Body of pancreas (tissue), 4 donors: Measurements from ENCODE around the gene NRG4. TPM values are rescaled to one million over a fixed set of nuclear protein-coding genes. Genes with fewer than 3 reads are reported as not detected.
A peak's percentile ranks its signal among the peaks of the same experiment; 100 is the strongest.
"Not testable (repeated sequence)": the region's sequence is repeated elsewhere in the genome, so short reads cannot be mapped to it uniquely, and the experiment has no call there.

Experiments used
- ATAC-seq: fragments of 150-250 bp; one replicate; pipeline ENCODE4 v1.9.1; 2016
- DNase-seq, 4 donors: peaks; one replicate each; pipeline ENCODE4 v3.0.0-alpha.2; 2019
- H3K27ac ChIP-seq, 4 donors: fragments of 200-600 bp; sonication (generic); 1 replicate in 3 of 4; 2 replicates in 1 of 4; pipeline versions ENCODE4 v1.5.1 to v1.6.1; 2016 to 2019; ENCODE audit warnings: mild to moderate bottlenecking in 1 of 4, mixed read lengths in 1 of 4, moderate library complexity in 1 of 4
- H3K27me3 ChIP-seq, 2 donors: fragments of 200-600 bp; sonication (generic); one replicate each; pipeline ENCODE4 v1.6.0; 2016; ENCODE audit warnings: mild to moderate bottlenecking in 1 of 2
- H3K36me3 ChIP-seq, 2 donors: fragments of 200-600 bp; sonication (generic); replicated peaks in 1 of 2; 2 replicates each; pipeline ENCODE4 v1.5.1; 2016; ENCODE audit warnings: low read depth in 2 of 2; ENCODE audit not compliant: insufficient read depth in 1 of 2
- H3K4me1 ChIP-seq: fragments of 200-600 bp; sonication (generic); one replicate; pipeline ENCODE4 v1.6.0; 2016
- H3K4me3 ChIP-seq, 2 donors: fragments of 200-600 bp; sonication (generic); 1 replicate in 1 of 2; 2 replicates in 1 of 2; pipeline ENCODE4 v1.5.1; 2016 to 2019
- H3K9me3 ChIP-seq, 3 donors: fragments of 200-600 bp; sonication (generic); 1 replicate in 2 of 3; 2 replicates in 1 of 3; pipeline ENCODE4 v1.5.1; 2016
- CTCF ChIP-seq, 7 experiments: fragments of 450-650 bp in 4 of 7; fragments of 200-600 bp in 3 of 7; sonication (generic) in 3 of 7; IDR thresholded peaks; one replicate each; pipeline ENCODE4 v1.5.1; 2016 to 2019; ENCODE audit warnings: antibody characterized with exemption in 7 of 7
- POLR2A ChIP-seq, 3 donors: fragments of 450-650 bp; IDR thresholded peaks; one replicate each; pipeline ENCODE4 v1.6.1; 2016; ENCODE audit warnings: antibody characterized with exemption in 3 of 3, mild to moderate bottlenecking in 2 of 3
- WGBS, 2 donors: methylation state at CpG; one replicate each; pipeline ENCODE4 v1.1.5; 2017; 5-methylcytosine and 5-hydroxymethylcytosine counted together
- intact Hi-C: fragments of 100-400 bp; cut with DNase I; formaldehyde crosslinking; loops from one replicate; pipeline ENCODE4 v1.15.1; 2023
- total RNA-seq, 2 donors: library from RNA; depleted of rRNA; stranded (reverse); fragments of >200 nt; gene quantifications; one replicate each; pipeline ENCODE4 v1.1.0, GENCODE V29; 2016

NRG4 gene
- total RNA-seq, 2 donors from 2014 or later = 11.5 to 20.5 TPM

GRCh38 chr15:75992897-75993296 lies 19.3 kb downstream of the NRG4 start:
- ATAC-seq = no peak
- no peak for TF ChIP-seq CTCF (IDR thresholded peaks at IDR 0.05)
- TF ChIP-seq POLR2A (IDR thresholded peaks at IDR 0.05) = no peak

GRCh38 chr15:75989875-75990274 lies 22.3 kb downstream of the NRG4 start:
- ATAC-seq = peak; percentile 33

More at GRCh38 chr15:75992897-75993296, 19.3 kb downstream of the NRG4 start:
- no peak for DNase-seq
- H3K4me1 ChIP-seq = peaks cover 26% of the 10 kb centered on the region
- H3K36me3 ChIP-seq = no peaks in the 10 kb centered on the region
- no peak overlapping the region for H3K4me3 ChIP-seq
- H3K27me3 ChIP-seq = no peaks in the 10 kb centered on the region
- H3K27ac ChIP-seq = no peak overlapping the region
- H3K9me3 ChIP-seq = no peaks in the 10 kb centered on the region
- intact Hi-C loops = no loop called here

GRCh38 chr15:75989045-75989444 lies 23.2 kb downstream of the NRG4 start:
- Histone ChIP-seq H3K4me1 (peaks cover 24% of the 10 kb centered on the region), H3K9me3 (no peaks in the 10 kb centered on the region), H3K27ac (no peak overlapping the region), H3K36me3 (no peaks in the 10 kb centered on the region), H3K4me3 (no peak overlapping the region), H3K27me3 (no peaks in the 10 kb centered on the region)
- TF ChIP-seq POLR2A (IDR thresholded peaks at IDR 0.05) = no peak
- no peak for TF ChIP-seq CTCF (IDR thresholded peaks at IDR 0.05)
- 79 to 81% methylated on average over 2 of the region's 2 CpGs for WGBS, 2 donors
- intact Hi-C loops = no loop called here
- DNase-seq (no peak), ATAC-seq (no peak)

More at GRCh38 chr15:75989875-75990274, 22.3 kb downstream of the NRG4 start:
- H3K9me3 ChIP-seq = no peaks in the 10 kb centered on the region
- H3K27me3 ChIP-seq = no peaks in the 10 kb centered on the region
- H3K36me3 ChIP-seq = no peaks in the 10 kb centered on the region
- DNase-seq = peak in 2 of 4 donors; percentile 13 to 22
- WGBS, 2 donors = 39 to 46% methylated on average over 7 of the region's 7 CpGs
- peak overlapping the region in 2 of 4 donors; percentile 23 to 32 for H3K27ac ChIP-seq
- TF ChIP-seq POLR2A (IDR thresholded peaks at IDR 0.05) (no peak), CTCF (IDR thresholded peaks at IDR 0.05) (no peak)
- no peak overlapping the region for H3K4me3 ChIP-seq
- intact Hi-C loops = no loop called here
- H3K4me1 ChIP-seq = peaks cover 29% of the 10 kb centered on the region

GRCh38 chr15:75985971-75986370 lies 26.3 kb downstream of the NRG4 start:
- no peak for TF ChIP-seq POLR2A (IDR thresholded peaks at IDR 0.05)
- TF ChIP-seq CTCF (IDR thresholded peaks at IDR 0.05) = no peak
- ATAC-seq = no peak
- Histone ChIP-seq H3K4me1 (peaks cover 47% of the 10 kb centered on the region), H3K9me3 (no peaks in the 10 kb centered on the region), H3K27ac (no peak overlapping the region), H3K36me3 (no peaks in the 10 kb centered on the region), H3K4me3 (no peak overlapping the region), H3K27me3 (no peaks in the 10 kb centered on the region)
- DNase-seq = no peak
- 28 to 32% methylated on average over 1 of the region's 1 CpG for WGBS, 2 donors
- intact Hi-C loops = no loop called here

GRCh38 chr15:75984706-75985105 lies 27.5 kb downstream of the NRG4 start:
- H3K27ac ChIP-seq, intact Hi-C loops, H3K4me3 ChIP-seq, H3K36me3 ChIP-seq, H3K27me3 ChIP-seq, H3K9me3 ChIP-seq, ATAC-seq, DNase-seq: not testable (repeated sequence)
- peaks cover 49% of the 10 kb centered on the region for H3K4me1 ChIP-seq
- 95 to 96% methylated on average over 3 of the region's 3 CpGs for WGBS, 2 donors
